ENCODE data around the gene MAP3K19. TPM values are rescaled to one million over a fixed set of nuclear protein-coding genes. Genes with fewer than 3 reads are reported as not detected.
"Not testable (repeated sequence)": the region's sequence is repeated elsewhere in the genome, so short reads cannot be mapped to it uniquely, and the experiment has no call there.

MAP3K19 gene
- total RNA-seq, 2 donors from 2014 or later, result not detected

GRCh38 chr2:135093193-135093592 lies 45.9 kb upstream of the MAP3K19 start:
- Histone ChIP-seq H3K27me3 (replicated peaks; ENCODE audit: insufficient read depth) (no peaks in the 10 kb centered on the region), H3K9me3 (no peaks in the 10 kb centered on the region), H3K4me1 (ENCODE audit: control insufficient read depth in 1 of 2, low read depth in 2 of 2) (peaks cover 0 to 3% of the 10 kb centered on the region in 2 donors), H3K36me3 (peaks cover 14% of the 10 kb centered on the region), H3K27ac (no peak overlapping the region), H3K4me3 (no peak overlapping the region)
- ATAC-seq (ENCODE audit: insufficient number of reproducible peaks, low FRiP score, low read depth) (no peak), DNase-seq (ENCODE audit: low spot score) (no peak)
- TF ChIP-seq, protein P1, sequence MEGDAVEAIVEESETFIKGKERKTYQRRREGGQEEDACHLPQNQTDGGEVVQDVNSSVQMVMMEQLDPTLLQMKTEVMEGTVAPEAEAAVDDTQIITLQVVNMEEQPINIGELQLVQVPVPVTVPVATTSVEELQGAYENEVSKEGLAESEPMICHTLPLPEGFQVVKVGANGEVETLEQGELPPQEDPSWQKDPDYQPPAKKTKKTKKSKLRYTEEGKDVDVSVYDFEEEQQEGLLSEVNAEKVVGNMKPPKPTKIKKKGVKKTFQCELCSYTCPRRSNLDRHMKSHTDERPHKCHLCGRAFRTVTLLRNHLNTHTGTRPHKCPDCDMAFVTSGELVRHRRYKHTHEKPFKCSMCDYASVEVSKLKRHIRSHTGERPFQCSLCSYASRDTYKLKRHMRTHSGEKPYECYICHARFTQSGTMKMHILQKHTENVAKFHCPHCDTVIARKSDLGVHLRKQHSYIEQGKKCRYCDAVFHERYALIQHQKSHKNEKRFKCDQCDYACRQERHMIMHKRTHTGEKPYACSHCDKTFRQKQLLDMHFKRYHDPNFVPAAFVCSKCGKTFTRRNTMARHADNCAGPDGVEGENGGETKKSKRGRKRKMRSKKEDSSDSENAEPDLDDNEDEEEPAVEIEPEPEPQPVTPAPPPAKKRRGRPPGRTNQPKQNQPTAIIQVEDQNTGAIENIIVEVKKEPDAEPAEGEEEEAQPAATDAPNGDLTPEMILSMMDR (IDR thresholded peaks at IDR 0.05), result no peak

DNA sequence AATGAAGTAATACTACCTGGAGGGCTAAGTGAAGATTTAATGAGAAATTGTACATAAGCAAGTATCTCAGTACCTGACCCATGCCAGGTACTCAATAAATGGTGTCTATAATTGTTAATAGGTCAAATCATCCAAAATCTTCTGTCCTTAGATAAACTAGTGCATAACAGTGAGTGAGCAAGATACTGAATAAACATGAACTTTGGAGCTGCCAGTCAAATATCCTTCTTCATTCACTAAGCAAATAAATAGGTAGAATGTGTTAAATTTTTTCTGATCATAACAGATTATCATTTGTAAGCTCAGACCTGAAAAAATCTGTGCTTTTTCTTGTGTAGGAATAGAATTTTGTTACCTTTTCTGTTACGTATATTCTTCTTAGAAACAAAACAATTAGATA lies 44.4 kb upstream of the MAP3K19 start:
- ATAC-seq (ENCODE audit: insufficient number of reproducible peaks, low FRiP score, low read depth), result no peak

GRCh38 chr2:135089597-135089996 lies 42.4 kb upstream of the MAP3K19 start:
- not testable (repeated sequence) for H3K9me3 ChIP-seq; H3K4me3 ChIP-seq; H3K27me3 ChIP-seq (replicated peaks; ENCODE audit: insufficient read depth); H3K27ac ChIP-seq; DNase-seq (ENCODE audit: low spot score); ATAC-seq (ENCODE audit: insufficient number of reproducible peaks, low FRiP score, low read depth); H3K4me1 ChIP-seq (ENCODE audit: control insufficient read depth in 1 of 2, low read depth in 2 of 2)
- H3K36me3 ChIP-seq, result peaks cover 14% of the 10 kb centered on the region

More for the DNA sequence above, 44.4 kb upstream of the MAP3K19 start:
- H3K9me3 ChIP-seq, result no peaks in the 10 kb centered on the region
- no peaks in the 10 kb centered on the region for H3K27me3 ChIP-seq (replicated peaks; ENCODE audit: insufficient read depth)
- no peak overlapping the region for H3K4me3 ChIP-seq
- peaks cover 0 to 3% of the 10 kb centered on the region in 2 donors for H3K4me1 ChIP-seq (ENCODE audit: control insufficient read depth in 1 of 2, low read depth in 2 of 2)
- H3K36me3 ChIP-seq, result peaks cover 14% of the 10 kb centered on the region
- no peak overlapping the region for H3K27ac ChIP-seq
- no peak for DNase-seq (ENCODE audit: low spot score)
- TF ChIP-seq, protein P1 (IDR thresholded peaks at IDR 0.05), result no peak

DNA sequence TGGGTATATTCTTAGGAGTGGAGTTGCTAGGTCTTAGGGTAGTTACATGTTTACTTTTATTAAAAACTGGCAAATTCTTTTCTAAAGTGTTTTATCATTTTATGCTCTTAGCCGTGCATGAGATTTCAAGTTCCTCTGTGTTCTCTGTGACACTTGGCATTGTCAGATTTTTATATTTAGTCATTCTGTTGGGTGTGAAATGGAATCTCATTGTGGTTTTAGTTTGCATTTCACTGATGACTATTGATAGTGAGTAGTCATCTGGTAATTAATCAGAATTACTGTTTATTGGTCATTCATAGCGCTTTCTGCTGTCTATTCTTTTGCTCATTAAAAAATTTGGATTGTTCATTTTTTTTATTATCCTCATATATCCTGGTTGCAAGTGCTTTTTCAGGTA lies 39.0 kb upstream of the MAP3K19 start:
- peaks cover 0 to 4% of the 10 kb centered on the region in 2 donors for H3K4me1 ChIP-seq (ENCODE audit: control insufficient read depth in 1 of 2, low read depth in 2 of 2)
- no peaks in the 10 kb centered on the region for H3K27me3 ChIP-seq (replicated peaks; ENCODE audit: insufficient read depth)
- DNase-seq (ENCODE audit: low spot score) (no peak), ATAC-seq (ENCODE audit: insufficient number of reproducible peaks, low FRiP score, low read depth) (no peak)
- H3K4me3 ChIP-seq, result no peak overlapping the region
- H3K9me3 ChIP-seq, result no peaks in the 10 kb centered on the region
- TF ChIP-seq, protein P1 (IDR thresholded peaks at IDR 0.05), result no peak
- no peak overlapping the region for H3K27ac ChIP-seq
- H3K36me3 ChIP-seq, result peaks cover 4% of the 10 kb centered on the region

DNA sequence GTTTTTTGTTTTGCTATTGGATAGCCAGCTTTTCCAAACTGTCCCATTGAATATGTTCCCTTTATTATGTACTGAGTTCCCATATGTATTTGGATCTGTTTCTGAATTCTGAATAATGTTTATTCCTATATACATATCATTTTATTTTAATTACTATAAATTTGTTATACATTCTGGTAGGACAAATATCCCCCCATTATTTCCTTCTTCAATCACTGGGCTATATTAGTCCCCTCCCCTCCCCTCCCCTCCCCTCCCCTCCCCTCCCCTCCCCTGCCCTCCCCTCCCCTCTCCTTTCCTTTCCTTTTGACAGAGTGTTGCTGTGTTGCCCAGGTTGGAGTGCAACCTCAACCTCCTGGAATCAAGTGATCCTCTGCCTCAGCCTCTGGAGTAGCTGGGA lies 31.2 kb upstream of the MAP3K19 start:
- H3K9me3 ChIP-seq, result no peaks in the 10 kb centered on the region
- H3K27me3 ChIP-seq (replicated peaks; ENCODE audit: insufficient read depth), result no peaks in the 10 kb centered on the region
- H3K27ac ChIP-seq, result no peak overlapping the region
- DNase-seq (ENCODE audit: low spot score), result no peak
- peaks cover 0 to 10% of the 10 kb centered on the region in 2 donors for H3K4me1 ChIP-seq (ENCODE audit: control insufficient read depth in 1 of 2, low read depth in 2 of 2)
- ATAC-seq (ENCODE audit: insufficient number of reproducible peaks, low FRiP score, low read depth), result no peak
- no peak overlapping the region for H3K4me3 ChIP-seq
- peaks cover 4% of the 10 kb centered on the region for H3K36me3 ChIP-seq
- TF ChIP-seq, protein P1 (IDR thresholded peaks at IDR 0.05), result no peak

DNA sequence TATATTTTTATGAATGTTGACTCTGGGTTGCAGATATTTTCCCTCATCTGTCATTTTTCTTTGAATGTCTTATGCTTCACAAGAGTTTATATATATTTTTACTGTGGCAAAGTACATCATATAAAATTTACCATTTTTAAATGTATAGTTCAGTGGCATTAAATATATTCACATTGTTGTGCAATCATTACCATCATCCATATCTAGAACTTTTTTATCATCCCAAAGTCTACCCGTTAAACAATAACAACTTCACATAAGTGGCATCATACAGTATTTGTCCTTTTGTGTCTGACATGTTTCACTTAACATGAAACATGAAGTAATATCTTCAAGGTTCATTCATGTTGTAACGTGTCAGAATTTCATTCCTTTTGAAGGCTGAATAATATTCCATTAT lies 29.3 kb upstream of the MAP3K19 start:
- DNase-seq (ENCODE audit: low spot score), result no peak
- H3K36me3 ChIP-seq, result no peaks in the 10 kb centered on the region

More for the DNA sequence above, 29.3 kb upstream of the MAP3K19 start:
- TF ChIP-seq, protein P1 (IDR thresholded peaks at IDR 0.05), result no peak
- H3K4me1 ChIP-seq (ENCODE audit: control insufficient read depth in 1 of 2, low read depth in 2 of 2), result peaks cover 0 to 10% of the 10 kb centered on the region in 2 donors
- no peaks in the 10 kb centered on the region for H3K9me3 ChIP-seq
- ATAC-seq (ENCODE audit: insufficient number of reproducible peaks, low FRiP score, low read depth), result no peak
- H3K27me3 ChIP-seq (replicated peaks; ENCODE audit: insufficient read depth), result no peaks in the 10 kb centered on the region
- no peak overlapping the region for H3K4me3 ChIP-seq
- H3K27ac ChIP-seq, result no peak overlapping the region
